ENCODE measurements around the gene CD200R1L.

CD200R1L gene

GRCh38 chr3:112874725-112875124, 28.1 kb upstream of the CD200R1L start:
- TF ChIP-seq CTCF (IDR thresholded peaks at IDR 0.05; ENCODE audit: insufficient read depth, missing control alignments): no peak
- FAIRE-seq (no peak), DNase-seq (ENCODE audit: insufficient read length, low spot score) (no peak)

- DNase-seq (ENCODE audit: insufficient read length, low spot score) (no peak), FAIRE-seq (no peak)
- no peak for TF ChIP-seq CTCF (IDR thresholded peaks at IDR 0.05; ENCODE audit: insufficient read depth, missing control alignments)
Measured at GRCh38 chr3:112873632-112874031, 27.0 kb upstream of the CD200R1L start.

GRCh38 chr3:112871735-112872134, 25.1 kb upstream of the CD200R1L start:
- DNase-seq (ENCODE audit: insufficient read length, low spot score) (no peak), FAIRE-seq (no peak)
- TF ChIP-seq CTCF (IDR thresholded peaks at IDR 0.05; ENCODE audit: insufficient read depth, missing control alignments): no peak

- no peak for TF ChIP-seq CTCF (IDR thresholded peaks at IDR 0.05; ENCODE audit: insufficient read depth, missing control alignments)
- DNase-seq (ENCODE audit: insufficient read length, low spot score) (no peak), FAIRE-seq (no peak)
Measured at GRCh38 chr3:112865757-112866156, 19.1 kb upstream of the CD200R1L start.

GRCh38 chr3:112860898-112861297, 14.2 kb upstream of the CD200R1L start:
- FAIRE-seq (no peak), DNase-seq (ENCODE audit: insufficient read length, low spot score) (no peak)
- TF ChIP-seq CTCF (IDR thresholded peaks at IDR 0.05; ENCODE audit: insufficient read depth, missing control alignments): no peak

- FAIRE-seq: no peak
- no peak for DNase-seq (ENCODE audit: insufficient read length, low spot score)
Measured at GRCh38 chr3:112858410-112859069, 11.9 kb upstream of the CD200R1L start.

More at GRCh38 chr3:112858410-112859069, 11.9 kb upstream of the CD200R1L start:
- TF ChIP-seq CTCF (IDR thresholded peaks at IDR 0.05; ENCODE audit: insufficient read depth, missing control alignments): no peak

Measured in D721Med (cell line).